Left lung (tissue), 14 donors: ENCODE results near the gene SPATA4. TPM values are rescaled to one million over a fixed set of nuclear protein-coding genes. Genes with fewer than 3 reads are reported as not detected.
A peak's percentile ranks its signal among the peaks of the same experiment; 100 is the strongest.

Source experiments
- ATAC-seq: fragments of 200-7000 bp; cut with Tn5 transposase; one replicate; pipeline ENCODE4 v1.9.1; 2020; ENCODE audit warnings: moderate library complexity
- DNase-seq, 4 donors: peaks; one replicate each; pipeline ENCODE4 v3.0.0-alpha.2; 2013 to 2020
- H3K27ac ChIP-seq, 2 donors: fragments of 200-600 bp; sonication (generic) in 1 of 2; one replicate each; pipeline versions ENCODE4 v1.5.0 to v1.8.0; 2020 to 2021
- H3K27me3 ChIP-seq, 2 donors: fragments of 200-600 bp; sonication (generic) in 1 of 2; one replicate each; pipeline versions ENCODE4 v1.5.0 to v1.8.0; 2020 to 2021
- H3K36me3 ChIP-seq, 2 donors: fragments of 200-600 bp; sonication (generic) in 1 of 2; one replicate each; pipeline versions ENCODE4 v1.5.0 to v1.8.0; 2020 to 2021
- H3K4me1 ChIP-seq, 2 donors: fragments of 200-600 bp; one replicate each; pipeline ENCODE4 v1.8.0; 2021
- H3K4me3 ChIP-seq, 2 donors: fragments of 200-600 bp; sonication (generic) in 1 of 2; one replicate each; pipeline versions ENCODE4 v1.5.0 to v1.8.0; 2020 to 2021; ENCODE audit warnings: mild to moderate bottlenecking in 1 of 2
- H3K9me3 ChIP-seq, 2 donors: fragments of 200-600 bp; sonication (generic) in 1 of 2; one replicate each; pipeline versions ENCODE4 v1.5.0 to v1.8.0; 2020 to 2021
- intact Hi-C, 2 donors: fragments of 100-400 bp; cut with DNase I; formaldehyde crosslinking; loops; one replicate each; pipeline versions ENCODE4 v1.11.2 to v1.14.2; 2022
- long read RNA-seq, 12 donors: library from polyadenylated mRNA in 2 of 12; unstranded in 2 of 12; transcript quantifications; one replicate each; pipeline ENCODE4 v2.0.0 and lab custom pipeline, GENCODE V29; 2019 to 2026
- polyA plus RNA-seq, 6 donors: library from polyadenylated mRNA; unstranded; fragments of 120-200 nt; gene quantifications; one replicate each; pipeline ENCODE4 v1.2.1, GENCODE V29; 2013; ENCODE audit not compliant: insufficient read length in 6 of 6
- total RNA-seq, 2 donors: library from RNA; stranded (reverse); fragmentation: NEBNext Ultra II Directional; extraction: Animal tissue kit (Norgen Biotek cat#: 25700); gene quantifications; one replicate each; pipeline ENCODE4 v1.2.1, GENCODE V29; 2021
- TF ChIP-seq, protein P1 (sequence below), 2 donors: fragments of 200-600 bp; sonication (generic) in 1 of 2; IDR thresholded peaks; one replicate each; pipeline versions ENCODE4 v1.5.0 to v1.8.0; 2021; ENCODE audit warnings: antibody characterized with exemption in 2 of 2
- donor health status: DM: no; HTN: yes; CAD: no.
- donor health status: DM: no; HTN: no; CAD: no.

The SPATA4 gene
- total RNA-seq = under 1 TPM; 0.20 to 0.84 TPM
- polyA plus RNA-seq = 1 to 10 TPM in 4 of 6 donors, under 1 TPM in 2; 0.51 to 1.9 (median 1.1) TPM
- long read RNA-seq, donor 1, partial matches to known transcripts = 0 of 2 reads
- long read RNA-seq, donor 1, other reads (novel, unspliced or antisense) = 0 of 2 reads
- long read RNA-seq, donor 2 = 0 reads
- long read RNA-seq, donor 3 = 0 reads
- long read RNA-seq, donor 4 = 0 reads
- long read RNA-seq, donor 5, partial matches to known transcripts = 0 of 1 reads
- long read RNA-seq, donor 5, other reads (novel, unspliced or antisense) = 0 of 1 reads
- long read RNA-seq, donor 6 = 0 reads
- long read RNA-seq, donor 7 = 0 reads
- long read RNA-seq, donor 8 = 0 reads
- long read RNA-seq, donor 9 = 0 reads
- long read RNA-seq, donor 10, partial matches to known transcripts = 0 of 1 reads
- long read RNA-seq, donor 10, other reads (novel, unspliced or antisense) = 0 of 1 reads
- long read RNA-seq, donor 11 = 0 reads
- long read RNA-seq, donor 12, partial matches to known transcripts = 0 of 1 reads
- long read RNA-seq, donor 12, other reads (novel, unspliced or antisense) = 0 of 1 reads

- intact Hi-C loops = no loop called here
- peak; percentile 98 for ATAC-seq
- peak within 1 kb of the TSS; percentile 70 to 74 for H3K27ac ChIP-seq
Observed at GRCh38 chr4:176195184-176195978, at the start of gene SPATA4. Gene SPATA4 (minus strand): TSS chr4:176195585. CDS start chr4:176195562, 23 bp downstream.

GRCh38 chr4:176242764-176243347 is 47.5 kb upstream of the SPATA4 start:
- Histone ChIP-seq H3K4me3 (no peak overlapping the region), H3K9me3 (no peaks in the 10 kb centered on the region), H3K27me3 (no peaks in the 10 kb centered on the region), H3K36me3 (no peaks in the 10 kb centered on the region), H3K27ac (no peak overlapping the region), H3K4me1 (no peaks in the 10 kb centered on the region)
- TF ChIP-seq, protein P1, sequence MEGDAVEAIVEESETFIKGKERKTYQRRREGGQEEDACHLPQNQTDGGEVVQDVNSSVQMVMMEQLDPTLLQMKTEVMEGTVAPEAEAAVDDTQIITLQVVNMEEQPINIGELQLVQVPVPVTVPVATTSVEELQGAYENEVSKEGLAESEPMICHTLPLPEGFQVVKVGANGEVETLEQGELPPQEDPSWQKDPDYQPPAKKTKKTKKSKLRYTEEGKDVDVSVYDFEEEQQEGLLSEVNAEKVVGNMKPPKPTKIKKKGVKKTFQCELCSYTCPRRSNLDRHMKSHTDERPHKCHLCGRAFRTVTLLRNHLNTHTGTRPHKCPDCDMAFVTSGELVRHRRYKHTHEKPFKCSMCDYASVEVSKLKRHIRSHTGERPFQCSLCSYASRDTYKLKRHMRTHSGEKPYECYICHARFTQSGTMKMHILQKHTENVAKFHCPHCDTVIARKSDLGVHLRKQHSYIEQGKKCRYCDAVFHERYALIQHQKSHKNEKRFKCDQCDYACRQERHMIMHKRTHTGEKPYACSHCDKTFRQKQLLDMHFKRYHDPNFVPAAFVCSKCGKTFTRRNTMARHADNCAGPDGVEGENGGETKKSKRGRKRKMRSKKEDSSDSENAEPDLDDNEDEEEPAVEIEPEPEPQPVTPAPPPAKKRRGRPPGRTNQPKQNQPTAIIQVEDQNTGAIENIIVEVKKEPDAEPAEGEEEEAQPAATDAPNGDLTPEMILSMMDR (IDR thresholded peaks at IDR 0.05) = no peak
- ATAC-seq = no peak
- intact Hi-C loops = no loop called here
- DNase-seq = no peak

More at GRCh38 chr4:176195184-176195978, at the start of gene SPATA4:
- Histone ChIP-seq H3K4me3 (peak within 1 kb of the TSS; percentile 49 to 50), H3K9me3 (no peaks in the 10 kb centered on the region), H3K27me3 (peaks cover 0 to 4% of the 10 kb centered on the region in 2 donors), H3K4me1 (peaks cover 4 to 6% of the 10 kb centered on the region in 2 donors), H3K36me3 (no peaks in the 10 kb centered on the region)
- TF ChIP-seq, protein P1 (IDR thresholded peaks at IDR 0.05) = no peak
- DNase-seq = peak; percentile 90 to 99 (median 95)

- Histone ChIP-seq H3K9me3 (no peaks in the 10 kb centered on the region), H3K27me3 (no peaks in the 10 kb centered on the region), H3K36me3 (no peaks in the 10 kb centered on the region), H3K27ac (no peak overlapping the region), H3K4me3 (no peak overlapping the region), H3K4me1 (no peaks in the 10 kb centered on the region)
- DNase-seq (no peak), ATAC-seq (no peak)
- intact Hi-C loops = no loop called here
- TF ChIP-seq, protein P1 (IDR thresholded peaks at IDR 0.05) = no peak
Observed at GRCh38 chr4:176241703-176242102, 46.3 kb upstream of the SPATA4 start.

DNA sequence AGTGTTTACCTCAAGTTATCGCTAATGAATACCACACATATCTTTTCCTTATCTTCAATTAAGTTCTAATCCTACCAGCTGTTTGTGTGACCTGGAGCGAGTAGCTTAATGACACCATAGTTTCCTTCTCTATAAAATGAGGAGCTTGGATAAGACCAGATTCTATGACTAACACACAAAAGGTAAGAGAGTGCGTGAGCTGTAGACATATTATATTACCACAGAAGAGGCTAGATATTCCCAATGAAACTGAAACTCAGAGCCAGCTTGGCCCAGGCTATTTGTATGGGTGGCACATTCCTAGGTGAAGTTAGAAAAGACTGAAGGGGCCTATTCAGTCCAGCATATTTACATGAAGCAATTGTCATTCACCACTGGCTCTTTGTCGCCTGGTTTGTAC is 43.4 kb upstream of the SPATA4 start:
- DNase-seq (no peak), ATAC-seq (no peak)
- TF ChIP-seq, protein P1 (IDR thresholded peaks at IDR 0.05) = no peak
- no peaks in the 10 kb centered on the region for H3K9me3 ChIP-seq
- no peaks in the 10 kb centered on the region for H3K4me1 ChIP-seq
- H3K27me3 ChIP-seq = no peaks in the 10 kb centered on the region
- H3K36me3 ChIP-seq = no peaks in the 10 kb centered on the region
- no peak overlapping the region for H3K4me3 ChIP-seq
- intact Hi-C loops = no loop called here
- H3K27ac ChIP-seq = no peak overlapping the region
